ENCODE data around the gene SKI. TPM values are rescaled to one million over a fixed set of nuclear protein-coding genes. Genes with fewer than 3 reads are reported as not detected.

Gene SKI
- total RNA-seq, 1 experiment from 2014 or later, result 89.5 TPM

DNA sequence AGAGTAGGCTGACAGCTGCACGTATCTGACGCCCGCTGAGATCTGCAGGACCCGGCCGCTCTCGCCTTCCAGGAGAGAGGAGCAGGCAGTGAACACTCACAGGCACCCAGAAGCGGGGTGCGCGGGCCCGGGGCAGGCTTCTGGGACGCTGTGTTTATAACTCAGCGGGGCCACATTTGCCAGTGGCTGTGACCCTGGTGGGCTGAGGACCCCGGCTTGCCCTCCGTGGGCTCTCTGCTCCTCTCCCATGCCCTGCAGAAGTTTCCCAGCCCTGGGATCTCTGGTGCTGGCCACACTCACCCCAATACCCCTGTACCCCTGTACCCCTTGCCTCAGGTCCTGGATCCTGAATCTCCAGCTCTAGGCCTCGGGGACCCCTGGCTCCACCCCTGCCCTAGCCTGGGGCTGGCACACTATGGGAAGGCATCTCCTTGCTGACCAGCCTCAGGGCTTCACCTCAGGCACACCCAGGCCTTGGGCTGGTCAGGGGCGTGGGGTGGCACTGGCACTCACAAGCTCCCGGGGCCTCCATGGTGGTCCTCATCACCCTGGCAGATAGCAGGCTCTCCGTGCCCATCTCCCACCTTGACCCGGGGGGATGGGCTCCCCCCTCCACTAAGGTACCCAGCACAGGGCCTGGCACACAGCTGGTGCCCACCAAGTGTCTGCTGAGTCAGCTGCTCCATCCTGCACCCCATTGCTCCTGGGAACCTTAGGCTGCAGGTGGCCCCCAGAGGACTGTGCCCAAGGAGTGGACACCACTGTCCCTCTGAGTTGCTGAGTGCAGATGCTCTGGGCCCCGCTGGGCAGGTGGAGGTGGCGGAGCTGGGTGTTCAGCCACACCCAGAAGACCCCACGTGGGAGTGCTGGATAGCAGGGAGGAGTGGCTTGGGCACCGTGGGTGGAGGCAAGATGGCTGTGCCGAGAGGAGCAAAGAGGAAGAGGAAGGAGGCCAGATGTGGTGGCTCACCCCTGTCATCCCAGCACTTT, 130.8 kb downstream of the SKI start:
- Histone ChIP-seq H3K4me1 (ENCODE audit: insufficient read depth, low read length) (no peaks in the 10 kb centered on the region), H2BK12ac (ENCODE audit: insufficient read length, low read depth, low read length) (no peak overlapping the region), H3K79me2 (ENCODE audit: insufficient read depth, low read length) (no peaks in the 10 kb centered on the region), H2BK5ac (ENCODE audit: insufficient read length, low read length) (no peak overlapping the region), H3K9ac (ENCODE audit: extremely low read depth, insufficient read length, low read length) (no peak overlapping the region), H4K8ac (replicated peaks; ENCODE audit: insufficient read length, low read depth, low read length) (no peak overlapping the region), H3K27me3 (ENCODE audit: insufficient read depth, low read length) (no peaks in the 10 kb centered on the region), H2AFZ (ENCODE audit: low read length) (no peak overlapping the region), H2BK120ac (ENCODE audit: low read depth, low read length, poor library complexity, severe bottlenecking) (no peak overlapping the region), H4K5ac (ENCODE audit: insufficient read length, low read depth, low read length) (no peak overlapping the region), H2AK5ac (ENCODE audit: insufficient read length, low read length) (no peak overlapping the region), H3T11ph (ENCODE audit: low read length) (no peak overlapping the region), H4K20me1 (ENCODE audit: control insufficient read depth, insufficient read depth, insufficient read length) (no peaks in the 10 kb centered on the region), H3K9me3 (ENCODE audit: control insufficient read depth, low read depth, low read length) (no peaks in the 10 kb centered on the region), H3K27ac (ENCODE audit: insufficient read length, low read depth, low read length) (no peak overlapping the region), H3K4me2 (ENCODE audit: insufficient read depth, insufficient read length, low read length) (no peak overlapping the region), H2BK20ac (ENCODE audit: low read depth, low read length, poor library complexity, severe bottlenecking) (no peak overlapping the region), H3K14ac (ENCODE audit: insufficient read depth, low read length) (no peak overlapping the region), H3K18ac (ENCODE audit: insufficient read length, low read depth, low read length) (no peak overlapping the region), H3K79me1 (ENCODE audit: insufficient read depth, low read depth, low read length, poor library complexity, severe bottlenecking) (no peaks in the 10 kb centered on the region), H3K23me2 (ENCODE audit: insufficient read length, low read depth, low read length, poor library complexity, severe bottlenecking) (no peaks in the 10 kb centered on the region), H2BK15ac (ENCODE audit: low read depth, low read length) (no peak overlapping the region), H3K4ac (ENCODE audit: low read depth, low read length) (no peak overlapping the region), H4K91ac (ENCODE audit: insufficient read length, low read depth, low read length) (no peak overlapping the region), H3K56ac (ENCODE audit: insufficient read length, low read depth, low read length) (no peak overlapping the region), H3K23ac (ENCODE audit: insufficient read length, low read depth, low read length) (no peak overlapping the region)
- no peak overlapping the region for H3K27ac Mint-ChIP-seq
- TF ChIP-seq, protein P1, sequence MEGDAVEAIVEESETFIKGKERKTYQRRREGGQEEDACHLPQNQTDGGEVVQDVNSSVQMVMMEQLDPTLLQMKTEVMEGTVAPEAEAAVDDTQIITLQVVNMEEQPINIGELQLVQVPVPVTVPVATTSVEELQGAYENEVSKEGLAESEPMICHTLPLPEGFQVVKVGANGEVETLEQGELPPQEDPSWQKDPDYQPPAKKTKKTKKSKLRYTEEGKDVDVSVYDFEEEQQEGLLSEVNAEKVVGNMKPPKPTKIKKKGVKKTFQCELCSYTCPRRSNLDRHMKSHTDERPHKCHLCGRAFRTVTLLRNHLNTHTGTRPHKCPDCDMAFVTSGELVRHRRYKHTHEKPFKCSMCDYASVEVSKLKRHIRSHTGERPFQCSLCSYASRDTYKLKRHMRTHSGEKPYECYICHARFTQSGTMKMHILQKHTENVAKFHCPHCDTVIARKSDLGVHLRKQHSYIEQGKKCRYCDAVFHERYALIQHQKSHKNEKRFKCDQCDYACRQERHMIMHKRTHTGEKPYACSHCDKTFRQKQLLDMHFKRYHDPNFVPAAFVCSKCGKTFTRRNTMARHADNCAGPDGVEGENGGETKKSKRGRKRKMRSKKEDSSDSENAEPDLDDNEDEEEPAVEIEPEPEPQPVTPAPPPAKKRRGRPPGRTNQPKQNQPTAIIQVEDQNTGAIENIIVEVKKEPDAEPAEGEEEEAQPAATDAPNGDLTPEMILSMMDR (conservative IDR thresholded peaks at IDR 0.05), result no peak
- peaks cover 3 to 6% (median 3%) of the 10 kb centered on the region in 3 experiments; a peak in 4 of 7 replicates for H3K36me3 Mint-ChIP-seq (ENCODE audit: insufficient read depth in 1 of 3, low read depth in 3 of 3)
- H3K4me1 Mint-ChIP-seq, result no peaks in the 10 kb centered on the region
- peaks cover 4% of the 10 kb centered on the region for H3K27me3 Mint-ChIP-seq (ENCODE audit: low read depth)
- no peak overlapping the region for H3K4me3 Mint-ChIP-seq
- peaks cover 7 to 12% of the 10 kb centered on the region in 2 experiments for H3K9me3 Mint-ChIP-seq
- WGBS (ENCODE audit: extremely low coverage, insufficient read length, low lambda C conversion rate), result no CpG with 5 or more reads among the region's 24 CpGs
- DNase-seq, result no peak

Other genes starting within 250 kb of the SKI start
- 0.28 and 0.44 TPM in 2 replicates for gene CFAP74, start 224.5 kb upstream of the SKI start, total RNA-seq (2021)
- gene GABRD, start 209.0 kb upstream of the SKI start, total RNA-seq (2021), result 0.59 and 0.83 TPM in 2 replicates
- 42.0 and 48.4 TPM in 2 replicates for gene PRKCZ, start 177.9 kb upstream of the SKI start, total RNA-seq (2021)
- 119 and 125 TPM in 2 replicates for gene FAAP20, start 33.5 kb upstream of the SKI start, total RNA-seq (2021)
- gene MORN1, start 163.2 kb downstream of the SKI start, total RNA-seq (2021), result 12.7 and 14.3 TPM in 2 replicates
- 110 and 118 TPM in 2 replicates for gene RER1, start 163.5 kb downstream of the SKI start, total RNA-seq (2021)
- 33.6 and 34.4 TPM in 2 replicates for gene PEX10, start 184.2 kb downstream of the SKI start, total RNA-seq (2021)
- gene PLCH2, start 248.0 kb downstream of the SKI start, total RNA-seq (2021), result 0.09 and 0.18 TPM in 2 replicates